Stimulated activated CD8-positive, alpha-beta memory T cell treated with anti-CD3 and anti-CD28 coated beads, Interleukin-15, amount 100 ng/mL, for 1 hour (primary cell): ENCODE data around the gene SVBP.
A peak's percentile ranks its signal among the peaks of the same experiment; 100 is the strongest.
"Not testable (repeated sequence)": the region's sequence is repeated elsewhere in the genome, so short reads cannot be mapped to it uniquely, and the experiment has no call there.

Source experiments
- DNase-seq: peaks from one replicate; pipeline ENCODE4 v3.0.0-alpha.2; 2020; ENCODE audit warnings: low read depth

The SVBP gene

GRCh38 chr1:42816585-42817439, at the start of gene SVBP, which contains the start of gene ERMAP:
Gene SVBP (minus strand): TSS chr1:42817397. CDS start chr1:42816544, 853 bp downstream.
Gene ERMAP (plus strand): TSS chr1:42817122. CDS start chr1:42830449, 13,327 bp downstream.
- DNase-seq: peak; percentile 87

DNA sequence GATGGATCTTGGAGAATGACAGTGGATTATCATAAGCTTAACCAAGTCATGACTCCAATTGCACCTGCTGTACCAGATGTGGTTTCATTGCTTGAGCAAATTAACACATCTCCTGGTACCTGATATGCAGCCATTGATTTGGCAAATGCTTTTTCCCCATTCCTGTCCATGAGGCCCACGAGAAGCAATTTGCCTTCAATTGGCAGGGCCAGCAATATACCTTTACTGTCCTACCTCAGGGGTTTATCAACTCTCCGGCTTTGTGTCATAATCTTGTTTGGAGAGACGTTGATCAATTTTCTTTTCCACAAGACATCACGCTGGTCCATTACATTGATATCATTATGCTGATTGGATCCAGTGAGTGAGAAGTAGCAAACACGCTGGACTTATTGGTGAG, 49.4 kb upstream of the SVBP start:
- no peak for DNase-seq

- DNase-seq: no peak
These were observed 43.8 kb upstream of the SVBP start for GRCh38 chr1:42861014-42861399.

DNA sequence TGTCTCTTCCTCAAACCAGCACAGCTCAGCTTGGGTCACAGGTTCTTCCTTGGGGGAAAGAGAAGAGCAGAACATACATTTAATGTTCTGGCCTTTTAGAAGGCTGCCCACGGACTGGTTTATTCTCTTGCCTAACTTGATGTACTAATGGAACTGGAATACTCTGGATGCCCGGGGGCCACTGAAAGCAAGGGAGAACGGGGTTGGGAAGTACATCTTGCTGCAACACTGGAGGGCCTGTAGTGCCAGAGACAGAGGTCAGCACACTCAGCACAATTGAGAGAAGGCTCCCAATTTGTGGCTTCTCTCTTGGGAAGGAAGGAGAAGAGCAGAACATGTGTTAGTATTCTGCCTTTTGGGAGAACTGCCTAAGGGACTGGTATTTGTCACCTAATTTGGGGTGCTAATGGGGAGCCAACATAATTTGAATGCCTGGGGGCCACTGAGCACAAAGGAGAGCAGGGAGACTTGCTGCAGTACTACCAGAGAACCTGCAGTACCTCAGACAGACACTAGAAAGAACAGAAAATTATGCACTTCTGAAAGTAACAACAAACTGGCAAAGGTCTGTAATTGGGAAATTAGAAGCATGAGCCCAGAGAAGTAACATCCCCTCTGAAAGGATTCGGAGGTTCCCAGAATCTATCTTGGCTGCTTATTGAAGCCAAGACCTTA, 43.3 kb upstream of the SVBP start:
- DNase-seq: no peak

DNA sequence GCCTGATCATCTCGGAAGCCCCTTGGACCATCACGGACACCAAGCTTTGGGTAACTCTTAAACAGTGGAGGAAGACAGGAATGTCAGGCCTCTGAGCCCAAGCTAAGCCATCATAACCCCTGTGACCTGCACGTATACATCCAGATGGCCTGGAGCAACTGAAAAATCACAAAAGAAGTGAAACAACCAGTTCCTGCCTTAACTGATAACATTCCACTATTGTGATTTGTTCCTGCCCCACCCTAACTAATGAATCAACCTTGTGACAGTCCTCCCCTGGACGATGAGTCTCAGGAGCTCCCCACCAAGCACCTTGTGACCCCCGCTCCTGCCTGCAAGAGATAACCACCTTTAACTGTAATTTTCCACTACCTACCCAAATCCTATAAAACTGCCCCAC, 42.2 kb upstream of the SVBP start:
- DNase-seq: not testable (repeated sequence)

- not testable (repeated sequence) for DNase-seq
These were observed 39.4 kb upstream of the SVBP start for GRCh38 chr1:42856554-42856953.

GRCh38 chr1:42853116-42853884, 36.1 kb upstream of the SVBP start:
- DNase-seq: no peak

DNA sequence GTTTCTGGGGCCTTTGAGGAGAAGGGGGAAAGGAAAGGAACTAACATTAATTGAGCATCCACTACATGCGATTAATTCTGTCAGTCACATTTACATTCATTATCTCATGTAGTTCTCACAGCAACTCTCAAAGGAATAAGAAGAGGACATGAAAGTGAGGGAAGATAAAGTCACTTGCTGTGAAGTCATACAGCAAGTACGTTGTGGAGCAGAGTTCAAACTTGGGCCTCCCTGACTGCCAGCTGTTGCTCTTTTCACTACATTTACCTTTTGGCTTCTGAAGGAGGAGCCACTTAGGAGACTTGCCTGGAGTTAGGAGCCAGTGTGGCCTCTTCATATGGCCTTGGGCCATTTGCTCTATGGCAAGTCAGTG, 35.4 kb upstream of the SVBP start:
- DNase-seq: no peak

- no peak for DNase-seq
These were observed 34.9 kb upstream of the SVBP start for GRCh38 chr1:42851960-42852607.

DNA sequence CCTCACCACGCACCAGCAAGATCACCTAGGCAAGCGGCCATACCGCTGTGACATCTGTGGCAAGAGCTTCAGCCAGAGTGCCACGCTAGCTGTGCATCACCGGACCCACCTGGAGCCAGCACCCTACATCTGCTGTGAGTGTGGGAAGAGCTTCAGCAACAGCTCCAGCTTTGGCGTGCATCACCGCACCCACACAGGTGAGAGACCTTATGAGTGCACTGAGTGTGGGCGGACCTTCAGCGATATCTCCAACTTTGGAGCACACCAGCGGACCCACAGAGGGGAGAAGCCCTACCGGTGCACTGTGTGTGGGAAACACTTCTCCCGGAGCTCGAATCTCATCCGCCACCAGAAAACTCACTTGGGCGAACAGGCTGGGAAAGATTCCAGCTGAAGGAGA, 34.2 kb upstream of the SVBP start:
- no peak for DNase-seq

- DNase-seq: no peak
These were observed 32.7 kb upstream of the SVBP start for GRCh38 chr1:42849944-42850343.

GRCh38 chr1:42848823-42849537, 31.8 kb upstream of the SVBP start:
- no peak for DNase-seq

GRCh38 chr1:42847721-42848460, 30.7 kb upstream of the SVBP start:
- DNase-seq: no peak

DNA sequence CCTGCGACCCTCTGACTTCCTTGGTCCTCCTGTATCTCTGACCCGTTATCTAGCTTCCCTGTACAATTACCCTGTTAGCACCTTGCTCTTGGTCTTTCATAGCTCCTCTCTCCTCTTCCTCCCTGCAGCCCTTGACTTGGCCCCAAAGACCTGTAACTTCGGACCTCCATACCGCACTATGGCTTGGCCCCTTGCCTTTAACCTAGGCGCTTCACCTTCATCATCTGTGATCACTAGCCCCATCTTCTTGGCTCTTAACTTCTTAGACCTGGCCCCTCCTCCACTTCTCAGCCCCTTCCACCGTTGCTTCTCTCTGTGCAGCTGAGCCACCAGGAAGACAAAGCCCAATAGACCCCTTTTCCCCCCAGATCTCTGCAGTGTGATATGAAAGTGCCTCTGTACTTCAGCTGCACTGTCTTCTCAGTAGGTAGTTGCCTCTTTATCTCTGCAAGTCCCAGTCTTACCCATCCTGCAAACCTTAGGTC, 30.0 kb upstream of the SVBP start:
- no peak for DNase-seq

- DNase-seq: peak; percentile 74
These were observed 29.3 kb upstream of the SVBP start, which contains the start of gene ZNF691 for GRCh38 chr1:42846257-42847110. Gene ZNF691 (plus strand): TSS chr1:42846613. CDS start chr1:42849659, 3,046 bp downstream.

DNA sequence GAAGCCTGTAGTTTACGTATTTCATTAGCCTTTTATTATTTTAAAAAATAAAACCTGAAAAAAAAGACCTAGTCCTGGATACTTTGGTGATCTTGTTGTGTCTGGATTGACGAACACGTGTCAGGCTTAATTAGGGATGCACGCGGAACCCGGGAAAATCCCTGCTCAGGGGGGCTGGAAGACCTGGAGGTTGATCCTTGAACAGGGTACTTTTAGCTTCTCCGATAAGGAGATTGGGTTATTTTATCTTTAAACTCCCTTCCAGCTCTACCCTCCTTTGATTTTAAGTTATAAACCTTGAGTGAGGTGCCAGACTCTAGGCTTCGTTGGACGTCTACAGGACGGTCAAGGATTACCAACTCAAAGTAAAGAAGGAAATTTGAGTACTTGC, 28.7 kb upstream of the SVBP start:
- no peak for DNase-seq

DNA sequence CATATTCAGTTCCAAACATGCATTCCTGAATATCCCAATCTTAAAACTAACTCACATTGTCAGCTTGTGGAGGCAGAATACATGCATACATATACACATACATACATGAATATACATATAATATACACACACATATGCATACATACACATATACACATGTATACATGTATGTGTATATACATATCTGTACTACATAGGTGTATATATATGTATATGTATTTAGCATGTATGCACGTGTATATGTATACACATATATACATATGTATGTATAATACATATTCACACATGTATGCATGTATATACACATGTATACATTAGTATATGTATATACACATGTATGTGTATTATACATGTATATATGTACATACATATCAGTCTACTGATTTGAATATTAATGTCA, 28.0 kb upstream of the SVBP start:
- no peak for DNase-seq

DNA sequence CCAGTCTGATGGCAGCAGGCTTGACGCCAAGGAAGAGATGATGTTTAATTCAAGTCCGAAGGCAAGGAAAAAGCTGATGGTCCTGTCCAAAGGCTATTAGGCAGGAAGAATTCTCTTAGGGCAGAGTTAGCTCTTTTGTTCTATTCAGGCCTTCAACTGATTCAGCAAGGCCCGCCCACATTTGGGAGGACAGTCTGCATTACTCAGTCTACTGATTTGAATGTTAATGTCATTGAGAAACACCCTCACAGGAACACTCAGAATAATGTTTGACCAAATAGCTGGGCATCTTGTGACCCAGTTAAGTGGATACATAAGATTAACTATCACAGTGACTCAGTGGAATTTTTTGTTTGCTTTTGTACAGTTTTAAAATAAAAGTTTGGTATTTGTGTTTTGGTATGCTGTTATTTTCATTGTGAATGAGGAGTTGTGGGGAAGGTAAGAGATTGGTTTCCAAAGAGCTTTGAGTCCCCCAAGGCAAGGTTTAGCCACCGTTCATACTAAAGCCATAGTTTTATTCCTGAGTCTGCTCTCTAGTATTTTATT, 27.5 kb upstream of the SVBP start:
- DNase-seq: no peak

DNA sequence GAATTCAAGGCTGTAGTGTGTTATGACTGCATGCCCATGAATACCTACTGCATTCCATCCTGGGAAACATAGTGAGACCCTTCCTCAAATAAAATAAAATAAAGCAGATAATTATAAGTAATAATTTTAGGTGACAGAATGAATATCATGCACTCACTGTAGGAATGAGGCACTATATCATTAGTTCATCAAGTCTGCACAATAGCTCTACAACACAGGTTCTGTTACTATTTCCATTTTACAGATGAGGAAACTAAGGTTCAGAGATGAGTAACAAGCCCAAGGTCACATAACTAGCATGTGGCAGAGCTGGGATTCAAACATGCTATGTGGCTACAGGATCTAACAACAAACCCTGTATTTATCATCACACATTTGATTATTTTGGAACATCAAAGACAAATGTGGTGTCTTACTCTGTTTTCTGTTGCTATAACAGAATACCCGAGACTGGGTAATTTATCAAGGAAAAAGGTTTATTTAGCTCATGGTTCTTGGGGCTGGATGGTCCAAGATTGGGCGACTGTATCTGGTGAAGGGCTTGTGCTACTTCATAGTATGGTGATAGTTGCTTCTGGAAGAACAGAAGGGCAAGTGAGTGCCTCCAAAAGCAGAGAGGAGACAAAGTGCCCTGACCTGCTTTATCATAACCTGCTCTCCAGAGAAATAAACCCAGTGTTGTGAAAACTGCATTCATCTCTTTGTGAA, 24.4 kb upstream of the SVBP start:
- DNase-seq: no peak
